ENCODE data around the gene EID2B.

Gene EID2B

GRCh38 chr19:39489756-39490155 lies 42.9 kb downstream of the EID2B start:
- TF ChIP-seq CTCF (IDR thresholded peaks at IDR 0.05; ENCODE audit: low read depth, low read length) = no peak
- no peak overlapping the region for H3K4me3 ChIP-seq (ENCODE audit: low read depth, low read length)

- TF ChIP-seq CTCF (IDR thresholded peaks at IDR 0.05; ENCODE audit: low read depth, low read length) = no peak
- H3K4me3 ChIP-seq (ENCODE audit: low read depth, low read length) = no peak overlapping the region
Observed at GRCh38 chr19:39483141-39483540, 49.5 kb downstream of the EID2B start.

- peak overlapping the region; percentile 100 for H3K4me3 ChIP-seq (ENCODE audit: low read depth, low read length)
- no peak for TF ChIP-seq CTCF (IDR thresholded peaks at IDR 0.05; ENCODE audit: low read depth, low read length)
Observed at GRCh38 chr19:39481676-39482075, 51.0 kb downstream of the EID2B start.

GRCh38 chr19:39481229-39481545 lies 51.5 kb downstream of the EID2B start:
- TF ChIP-seq CTCF (IDR thresholded peaks at IDR 0.05; ENCODE audit: low read depth, low read length) = no peak
- peak overlapping the region; percentile 100 for H3K4me3 ChIP-seq (ENCODE audit: low read depth, low read length)

Data from WI38 (cell line).